ENCODE measurements around the gene IQGAP1. TPM values are rescaled to one million over a fixed set of nuclear protein-coding genes. Genes with fewer than 3 reads are reported as not detected.

The IQGAP1 gene
- total RNA-seq, 1 experiment from 2014 or later, result 106 TPM

DNA sequence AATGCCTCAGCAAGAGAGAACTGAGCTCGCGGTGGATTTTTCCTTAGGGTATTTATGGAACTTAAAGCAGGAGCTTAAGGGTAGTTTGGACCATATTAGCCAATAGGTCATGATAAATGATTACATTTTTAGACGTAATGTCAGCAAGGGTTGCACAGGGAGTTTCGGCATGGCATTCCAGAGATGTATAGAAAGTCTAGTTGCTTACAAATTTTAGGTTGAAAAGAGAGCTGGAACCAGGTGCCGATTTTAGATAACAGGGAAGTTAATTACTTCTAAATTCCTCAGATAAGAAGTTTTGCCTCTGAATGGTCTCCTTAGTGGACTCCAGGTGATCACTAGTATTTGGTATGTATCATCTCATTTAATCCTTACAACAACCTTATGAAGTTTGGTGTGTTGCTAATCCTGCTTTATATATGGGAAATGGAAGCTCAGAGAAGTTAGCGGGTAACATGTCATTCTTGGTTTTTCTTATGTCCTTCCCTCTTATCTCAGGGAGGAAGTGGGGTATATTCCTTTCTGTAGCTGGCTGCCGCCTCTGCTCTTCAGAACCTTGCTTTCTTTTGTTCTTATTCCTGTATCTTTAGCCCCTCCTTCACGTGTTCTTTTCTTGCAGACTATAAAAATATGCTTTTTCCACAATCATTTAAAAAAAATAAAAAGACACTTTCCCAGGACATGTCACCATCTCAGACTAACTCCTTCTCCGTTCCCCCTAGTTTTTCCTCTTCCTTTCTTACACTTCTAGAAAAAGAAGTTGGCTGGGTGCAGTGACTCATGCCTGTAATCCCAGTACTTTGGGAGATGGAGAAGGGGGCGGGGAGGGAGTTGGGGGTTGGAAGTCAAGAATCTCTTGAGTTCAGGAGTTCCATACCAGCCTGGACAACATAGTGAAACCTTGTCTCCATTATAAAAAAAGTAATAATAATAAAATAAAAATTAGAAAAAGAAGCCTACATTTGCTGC is 25.7 kb downstream of the IQGAP1 start:
- TF ChIP-seq, protein P1, sequence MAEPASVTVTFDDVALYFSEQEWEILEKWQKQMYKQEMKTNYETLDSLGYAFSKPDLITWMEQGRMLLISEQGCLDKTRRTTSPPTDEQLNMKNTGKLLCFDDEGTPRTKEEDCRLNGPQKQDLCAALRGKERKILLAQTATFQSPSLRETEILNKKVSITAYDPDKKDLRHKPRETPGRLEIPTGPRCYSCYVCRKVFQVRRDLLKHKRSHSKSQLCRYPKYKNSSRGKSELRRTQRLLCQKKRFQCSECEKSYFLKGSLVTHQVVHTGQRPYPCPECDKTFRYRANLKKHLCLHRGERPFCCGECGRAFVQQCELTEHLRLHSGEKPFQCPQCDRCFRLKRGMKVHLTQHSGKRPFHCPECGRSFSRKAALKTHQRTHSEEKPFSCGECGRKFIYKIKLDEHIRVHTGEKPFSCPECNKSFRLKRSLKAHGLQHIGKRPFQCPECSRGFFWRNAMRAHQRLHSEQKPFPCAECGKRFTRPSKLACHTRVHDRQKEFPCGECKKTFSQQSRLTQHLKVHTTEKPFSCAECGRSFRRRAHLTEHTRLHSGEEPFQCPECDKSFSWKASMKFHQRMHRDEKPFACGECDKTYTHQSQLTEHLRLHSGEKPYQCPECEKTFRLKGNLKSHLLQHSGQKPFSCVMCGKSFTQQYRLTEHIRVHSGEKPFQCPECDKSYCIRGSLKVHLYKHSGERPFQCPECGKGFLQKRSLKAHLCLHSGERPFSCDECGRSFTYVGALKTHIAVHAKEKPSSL (CRISPR knock-in tag; conservative IDR thresholded peaks at IDR 0.05), result no peak
- TF ChIP-seq, protein P2, sequence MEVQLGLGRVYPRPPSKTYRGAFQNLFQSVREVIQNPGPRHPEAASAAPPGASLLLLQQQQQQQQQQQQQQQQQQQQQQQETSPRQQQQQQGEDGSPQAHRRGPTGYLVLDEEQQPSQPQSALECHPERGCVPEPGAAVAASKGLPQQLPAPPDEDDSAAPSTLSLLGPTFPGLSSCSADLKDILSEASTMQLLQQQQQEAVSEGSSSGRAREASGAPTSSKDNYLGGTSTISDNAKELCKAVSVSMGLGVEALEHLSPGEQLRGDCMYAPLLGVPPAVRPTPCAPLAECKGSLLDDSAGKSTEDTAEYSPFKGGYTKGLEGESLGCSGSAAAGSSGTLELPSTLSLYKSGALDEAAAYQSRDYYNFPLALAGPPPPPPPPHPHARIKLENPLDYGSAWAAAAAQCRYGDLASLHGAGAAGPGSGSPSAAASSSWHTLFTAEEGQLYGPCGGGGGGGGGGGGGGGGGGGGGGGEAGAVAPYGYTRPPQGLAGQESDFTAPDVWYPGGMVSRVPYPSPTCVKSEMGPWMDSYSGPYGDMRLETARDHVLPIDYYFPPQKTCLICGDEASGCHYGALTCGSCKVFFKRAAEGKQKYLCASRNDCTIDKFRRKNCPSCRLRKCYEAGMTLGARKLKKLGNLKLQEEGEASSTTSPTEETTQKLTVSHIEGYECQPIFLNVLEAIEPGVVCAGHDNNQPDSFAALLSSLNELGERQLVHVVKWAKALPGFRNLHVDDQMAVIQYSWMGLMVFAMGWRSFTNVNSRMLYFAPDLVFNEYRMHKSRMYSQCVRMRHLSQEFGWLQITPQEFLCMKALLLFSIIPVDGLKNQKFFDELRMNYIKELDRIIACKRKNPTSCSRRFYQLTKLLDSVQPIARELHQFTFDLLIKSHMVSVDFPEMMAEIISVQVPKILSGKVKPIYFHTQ (CRISPR knock-in tag; IDR thresholded peaks at IDR 0.05), result no peak
- TF ChIP-seq, protein P3, sequence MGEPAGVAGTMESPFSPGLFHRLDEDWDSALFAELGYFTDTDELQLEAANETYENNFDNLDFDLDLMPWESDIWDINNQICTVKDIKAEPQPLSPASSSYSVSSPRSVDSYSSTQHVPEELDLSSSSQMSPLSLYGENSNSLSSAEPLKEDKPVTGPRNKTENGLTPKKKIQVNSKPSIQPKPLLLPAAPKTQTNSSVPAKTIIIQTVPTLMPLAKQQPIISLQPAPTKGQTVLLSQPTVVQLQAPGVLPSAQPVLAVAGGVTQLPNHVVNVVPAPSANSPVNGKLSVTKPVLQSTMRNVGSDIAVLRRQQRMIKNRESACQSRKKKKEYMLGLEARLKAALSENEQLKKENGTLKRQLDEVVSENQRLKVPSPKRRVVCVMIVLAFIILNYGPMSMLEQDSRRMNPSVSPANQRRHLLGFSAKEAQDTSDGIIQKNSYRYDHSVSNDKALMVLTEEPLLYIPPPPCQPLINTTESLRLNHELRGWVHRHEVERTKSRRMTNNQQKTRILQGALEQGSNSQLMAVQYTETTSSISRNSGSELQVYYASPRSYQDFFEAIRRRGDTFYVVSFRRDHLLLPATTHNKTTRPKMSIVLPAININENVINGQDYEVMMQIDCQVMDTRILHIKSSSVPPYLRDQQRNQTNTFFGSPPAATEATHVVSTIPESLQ (CRISPR knock-in tag; IDR thresholded peaks at IDR 0.05), result no peak
- no peak for TF ChIP-seq GTF2I (CRISPR knock-in tag; conservative IDR thresholded peaks at IDR 0.05)
- TF ChIP-seq, protein P4, sequence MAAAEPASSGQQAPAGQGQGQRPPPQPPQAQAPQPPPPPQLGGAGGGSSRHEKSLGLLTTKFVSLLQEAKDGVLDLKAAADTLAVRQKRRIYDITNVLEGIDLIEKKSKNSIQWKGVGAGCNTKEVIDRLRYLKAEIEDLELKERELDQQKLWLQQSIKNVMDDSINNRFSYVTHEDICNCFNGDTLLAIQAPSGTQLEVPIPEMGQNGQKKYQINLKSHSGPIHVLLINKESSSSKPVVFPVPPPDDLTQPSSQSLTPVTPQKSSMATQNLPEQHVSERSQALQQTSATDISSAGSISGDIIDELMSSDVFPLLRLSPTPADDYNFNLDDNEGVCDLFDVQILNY (CRISPR knock-in tag; IDR thresholded peaks at IDR 0.05), result no peak
- no peak for TF ChIP-seq HMGA2 (CRISPR knock-in tag; IDR thresholded peaks at IDR 0.05)
- TF ChIP-seq TCF7 (CRISPR knock-in tag; IDR thresholded peaks at IDR 0.05; ENCODE audit: low read depth), result no peak
- TF ChIP-seq CREM (CRISPR knock-in tag; IDR thresholded peaks at IDR 0.05), result no peak
- TF ChIP-seq ZNF219 (CRISPR knock-in tag; IDR thresholded peaks at IDR 0.05; ENCODE audit: borderline replicate concordance), result no peak
- TF ChIP-seq TEAD1 (CRISPR knock-in tag; IDR thresholded peaks at IDR 0.05), result no peak
- TF ChIP-seq, protein P5, sequence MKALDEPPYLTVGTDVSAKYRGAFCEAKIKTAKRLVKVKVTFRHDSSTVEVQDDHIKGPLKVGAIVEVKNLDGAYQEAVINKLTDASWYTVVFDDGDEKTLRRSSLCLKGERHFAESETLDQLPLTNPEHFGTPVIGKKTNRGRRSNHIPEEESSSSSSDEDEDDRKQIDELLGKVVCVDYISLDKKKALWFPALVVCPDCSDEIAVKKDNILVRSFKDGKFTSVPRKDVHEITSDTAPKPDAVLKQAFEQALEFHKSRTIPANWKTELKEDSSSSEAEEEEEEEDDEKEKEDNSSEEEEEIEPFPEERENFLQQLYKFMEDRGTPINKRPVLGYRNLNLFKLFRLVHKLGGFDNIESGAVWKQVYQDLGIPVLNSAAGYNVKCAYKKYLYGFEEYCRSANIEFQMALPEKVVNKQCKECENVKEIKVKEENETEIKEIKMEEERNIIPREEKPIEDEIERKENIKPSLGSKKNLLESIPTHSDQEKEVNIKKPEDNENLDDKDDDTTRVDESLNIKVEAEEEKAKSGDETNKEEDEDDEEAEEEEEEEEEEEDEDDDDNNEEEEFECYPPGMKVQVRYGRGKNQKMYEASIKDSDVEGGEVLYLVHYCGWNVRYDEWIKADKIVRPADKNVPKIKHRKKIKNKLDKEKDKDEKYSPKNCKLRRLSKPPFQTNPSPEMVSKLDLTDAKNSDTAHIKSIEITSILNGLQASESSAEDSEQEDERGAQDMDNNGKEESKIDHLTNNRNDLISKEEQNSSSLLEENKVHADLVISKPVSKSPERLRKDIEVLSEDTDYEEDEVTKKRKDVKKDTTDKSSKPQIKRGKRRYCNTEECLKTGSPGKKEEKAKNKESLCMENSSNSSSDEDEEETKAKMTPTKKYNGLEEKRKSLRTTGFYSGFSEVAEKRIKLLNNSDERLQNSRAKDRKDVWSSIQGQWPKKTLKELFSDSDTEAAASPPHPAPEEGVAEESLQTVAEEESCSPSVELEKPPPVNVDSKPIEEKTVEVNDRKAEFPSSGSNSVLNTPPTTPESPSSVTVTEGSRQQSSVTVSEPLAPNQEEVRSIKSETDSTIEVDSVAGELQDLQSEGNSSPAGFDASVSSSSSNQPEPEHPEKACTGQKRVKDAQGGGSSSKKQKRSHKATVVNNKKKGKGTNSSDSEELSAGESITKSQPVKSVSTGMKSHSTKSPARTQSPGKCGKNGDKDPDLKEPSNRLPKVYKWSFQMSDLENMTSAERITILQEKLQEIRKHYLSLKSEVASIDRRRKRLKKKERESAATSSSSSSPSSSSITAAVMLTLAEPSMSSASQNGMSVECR (CRISPR knock-in tag; IDR thresholded peaks at IDR 0.05; ENCODE audit: borderline replicate concordance), result no peak
- no peak for TF ChIP-seq EMX1 (CRISPR knock-in tag; IDR thresholded peaks at IDR 0.05)
- TF ChIP-seq ZNF138 (CRISPR knock-in tag; conservative IDR thresholded peaks at IDR 0.05), result no peak
- Mint-ChIP-seq H3K27ac (peak overlapping the region; percentile 100), H3K4me3 (peak overlapping the region; percentile 55), H3K27me3 (ENCODE audit: low read depth) (no peaks in the 10 kb centered on the region), H3K9me3 (peaks cover 19% of the 10 kb centered on the region), H3K36me3 (peaks cover 22% of the 10 kb centered on the region), H3K4me1 (peaks cover 51% of the 10 kb centered on the region)
- CTCF ChIA-PET, result interaction anchor here (1.0 to 1.2 kb wide), 4 partner anchors 11 to 120 kb away, joined by 3 to 9 read pairs (median 4); partner anchors contain the start of gene IQGAP1
- DNase-seq (ENCODE audit: low spot score) (no peak), ATAC-seq (no peak)
- POLR2A ChIA-PET, result interaction anchor here (1.6 kb wide), 1 partner anchor 13 kb away, joined by 7 read pairs; no protein-coding TSS in a partner anchor

Data from WTC11 (cell line).